Suppressor macrophage (primary cell): ENCODE data around the gene NPHS1.

Source experiments
- DNase-seq, 4 experiments: peaks; one replicate each; pipeline ENCODE4 v3.0.0-alpha.2; 2020 to 2022

NPHS1 gene

GRCh38 chr19:35787227-35787799, 65.0 kb downstream of the NPHS1 start:
- DNase-seq = no peak

- DNase-seq = no peak
These were observed 65.8 kb downstream of the NPHS1 start for GRCh38 chr19:35786299-35787160.

GRCh38 chr19:35785339-35785627, 67.0 kb downstream of the NPHS1 start:
- no peak for DNase-seq

- no peak for DNase-seq
These were observed 67.6 kb downstream of the NPHS1 start for GRCh38 chr19:35784503-35785338.

GRCh38 chr19:35783469-35784434, 68.6 kb downstream of the NPHS1 start:
- DNase-seq = no peak

GRCh38 chr19:35782589-35782988, 69.7 kb downstream of the NPHS1 start:
- no peak for DNase-seq

GRCh38 chr19:35781650-35782049, 70.7 kb downstream of the NPHS1 start:
- DNase-seq = no peak

GRCh38 chr19:35780717-35781116, 71.6 kb downstream of the NPHS1 start:
- no peak for DNase-seq

GRCh38 chr19:35780058-35780457, 72.2 kb downstream of the NPHS1 start:
- no peak for DNase-seq

- no peak for DNase-seq
These were observed 73.3 kb downstream of the NPHS1 start for GRCh38 chr19:35779033-35779432.

GRCh38 chr19:35777961-35778360, 74.3 kb downstream of the NPHS1 start:
- DNase-seq = no peak

GRCh38 chr19:35777086-35777841, 75.0 kb downstream of the NPHS1 start:
- no peak for DNase-seq

- no peak for DNase-seq
These were observed 76.1 kb downstream of the NPHS1 start for GRCh38 chr19:35776102-35776788.
